OCI-LY1 (cell line): Measurements from ENCODE around the gene MPP3.

Experiments
- CTCF ChIP-seq: fragments of 200-600 bp; sonication (generic), shearing (Covaris generic); IDR thresholded peaks from 2 replicates; pipeline ENCODE4 v1.5.1; 2017; ENCODE audit warnings: mild to moderate bottlenecking, antibody characterized with exemption, low read length, moderate library complexity, mixed read lengths
- EZH2 ChIP-seq: fragments of 200-600 bp; sonication (generic), shearing (Covaris generic); IDR thresholded peaks from 2 replicates; pipeline ENCODE4 v1.8.0; 2017; ENCODE audit warnings: borderline replicate concordance, mixed run types, mild to moderate bottlenecking, antibody characterized with exemption, low read length, moderate library complexity, mixed read lengths

- TF ChIP-seq CTCF (no peak), EZH2 (no peak)
Measured at GRCh38 chr17:43831633-43832032, 1.3 kb downstream of the MPP3 start.
